GM18507 (cell line): ENCODE data around the gene EXOSC7.
"Not testable (repeated sequence)": the region's sequence is repeated elsewhere in the genome, so short reads cannot be mapped to it uniquely, and the experiment has no call there.

ENCODE experiments used
- DNase-seq: peaks from one replicate; pipeline ENCODE4 v3.0.0; 2011; ENCODE audit warnings: low read depth; ENCODE audit not compliant: insufficient read length; ENCODE audit errors: extremely low spot score
- FAIRE-seq: peaks from 2 replicates; lab custom pipeline; 2011; peaks lifted over from hg19 to GRCh38; lab: Jason Lieb, UNC

EXOSC7 gene

GRCh38 chr3:45042162-45042561 is 66.1 kb downstream of the EXOSC7 start:
- no peak for DNase-seq
- FAIRE-seq, result peak; percentile 61

GRCh38 chr3:45043728-45044299 is 67.8 kb downstream of the EXOSC7 start:
- no peak for FAIRE-seq

GRCh38 chr3:45048244-45048643 is 72.2 kb downstream of the EXOSC7 start:
- DNase-seq, result no peak
- FAIRE-seq, result no peak

More at GRCh38 chr3:45043728-45044299, 67.8 kb downstream of the EXOSC7 start:
- DNase-seq, result no peak

GRCh38 chr3:45049807-45050206 is 73.8 kb downstream of the EXOSC7 start:
- FAIRE-seq (no peak), DNase-seq (no peak)

- FAIRE-seq, result no peak
- DNase-seq, result no peak
These were observed 75.6 kb downstream of the EXOSC7 start for GRCh38 chr3:45051685-45052084.

GRCh38 chr3:45053805-45054195 is 77.8 kb downstream of the EXOSC7 start:
- FAIRE-seq, DNase-seq: not testable (repeated sequence)

GRCh38 chr3:45054196-45054857 is 78.3 kb downstream of the EXOSC7 start:
- no peak for FAIRE-seq
- DNase-seq, result no peak

GRCh38 chr3:45055032-45055410 is 79.0 kb downstream of the EXOSC7 start:
- DNase-seq (no peak), FAIRE-seq (no peak)

- DNase-seq, result no peak
- FAIRE-seq, result peak; percentile 41
These were observed 79.5 kb downstream of the EXOSC7 start for GRCh38 chr3:45055411-45056143.

GRCh38 chr3:45056608-45057301 is 80.7 kb downstream of the EXOSC7 start:
- FAIRE-seq (no peak), DNase-seq (no peak)

- FAIRE-seq (no peak), DNase-seq (no peak)
These were observed 81.5 kb downstream of the EXOSC7 start for GRCh38 chr3:45057557-45057956.

- FAIRE-seq, result no peak
- DNase-seq, result no peak
These were observed 83.1 kb downstream of the EXOSC7 start for GRCh38 chr3:45059132-45059531.

GRCh38 chr3:45060165-45060892 is 84.3 kb downstream of the EXOSC7 start:
- FAIRE-seq (no peak), DNase-seq (no peak)
